H9 (cell line): ENCODE results near the gene RPS27. TPM values are rescaled to one million over a fixed set of nuclear protein-coding genes. Genes with fewer than 3 reads are reported as not detected.

Experiments used
- DNase-seq: peaks from one replicate; pipeline ENCODE4 v3.0.0-alpha.2; 2017
- H2AFZ ChIP-seq: one replicate; pipeline ENCODE4 v1.6.1; 2013; ENCODE audit warnings: mild to moderate bottlenecking, low read length, control low read depth, moderate library complexity
- H2AK5ac ChIP-seq: 2 replicates; pipeline ENCODE4 v1.6.1; 2013; ENCODE audit warnings: low read length, control low read depth, mixed read lengths; ENCODE audit not compliant: insufficient read length
- H2BK120ac ChIP-seq: one replicate; pipeline ENCODE4 v1.6.1; 2013; ENCODE audit warnings: low read depth, mild to moderate bottlenecking, low read length, control low read depth, inconsistent platforms; ENCODE audit not compliant: poor library complexity, severe bottlenecking
- H2BK12ac ChIP-seq: 2 replicates; pipeline ENCODE4 v1.6.1; 2013; ENCODE audit warnings: low read length, control low read depth, mixed read lengths, low read depth; ENCODE audit not compliant: insufficient read length
- H2BK15ac ChIP-seq: 2 replicates; pipeline ENCODE4 v1.6.1; 2013; ENCODE audit warnings: low read depth, low read length, control low read depth
- H2BK20ac ChIP-seq: one replicate; pipeline ENCODE4 v1.6.1; 2013; ENCODE audit warnings: low read depth, mild to moderate bottlenecking, low read length, control low read depth, inconsistent platforms; ENCODE audit not compliant: poor library complexity, severe bottlenecking
- H2BK5ac ChIP-seq: 2 replicates; pipeline ENCODE4 v1.6.1; 2013; ENCODE audit warnings: low read length, control low read depth, mixed read lengths; ENCODE audit not compliant: insufficient read length
- H3K14ac ChIP-seq: 2 replicates; pipeline ENCODE4 v1.6.1; 2013; ENCODE audit warnings: low read length, control low read depth; ENCODE audit not compliant: insufficient read depth
- H3K18ac ChIP-seq: 2 replicates; pipeline ENCODE4 v1.6.1; 2013; ENCODE audit warnings: low read depth, mild to moderate bottlenecking, mixed read lengths, low read length, control low read depth; ENCODE audit not compliant: insufficient read length
- H3K23ac ChIP-seq: 2 replicates; pipeline ENCODE4 v1.6.1; 2013; ENCODE audit warnings: low read length, control low read depth, mixed read lengths, low read depth; ENCODE audit not compliant: insufficient read length
- H3K23me2 ChIP-seq: 2 replicates; pipeline ENCODE4 v1.6.1; 2013; ENCODE audit warnings: low read depth, mild to moderate bottlenecking, mixed read lengths, low read length, control low read depth; ENCODE audit not compliant: insufficient read length, poor library complexity, severe bottlenecking
- H3K27ac ChIP-seq: 2 replicates; pipeline ENCODE4 v1.5.1; 2013; ENCODE audit warnings: low read length, control low read depth, mixed read lengths, low read depth; ENCODE audit not compliant: insufficient read length
- H3K27me3 ChIP-seq: 2 replicates; pipeline ENCODE4 v1.6.1; 2013; ENCODE audit warnings: low read length, control low read depth, inconsistent platforms; ENCODE audit not compliant: insufficient read depth
- H3K4ac ChIP-seq: 2 replicates; pipeline ENCODE4 v1.6.1; 2013; ENCODE audit warnings: low read depth, mild to moderate bottlenecking, control low read depth, inconsistent platforms, low read length, moderate library complexity
- H3K4me1 ChIP-seq: 2 replicates; pipeline ENCODE4 v1.6.1; 2013; ENCODE audit warnings: low read length, control low read depth, inconsistent platforms; ENCODE audit not compliant: insufficient read depth
- H3K4me2 ChIP-seq: 2 replicates; pipeline ENCODE4 v1.6.1; 2013; ENCODE audit warnings: low read length, control low read depth, mixed read lengths; ENCODE audit not compliant: insufficient read length, insufficient read depth
- H3K56ac ChIP-seq: 2 replicates; pipeline ENCODE4 v1.6.1; 2013; ENCODE audit warnings: low read depth, mild to moderate bottlenecking, mixed read lengths, low read length, control low read depth; ENCODE audit not compliant: insufficient read length
- H3K79me1 ChIP-seq: 2 replicates; pipeline ENCODE4 v1.6.1; 2013; ENCODE audit warnings: low read depth, mild to moderate bottlenecking, moderate library complexity, low read length, control low read depth, inconsistent platforms; ENCODE audit not compliant: insufficient read depth, poor library complexity, severe bottlenecking
- H3K79me2 ChIP-seq: 2 replicates; pipeline ENCODE4 v1.6.1; 2013; ENCODE audit warnings: low read length, control low read depth, inconsistent platforms; ENCODE audit not compliant: insufficient read depth
- H3K9ac ChIP-seq: 2 replicates; pipeline ENCODE4 v1.6.1; 2013; ENCODE audit warnings: low read length, control low read depth, mixed read lengths; ENCODE audit not compliant: insufficient read length; ENCODE audit errors: extremely low read depth
- H3K9me3 ChIP-seq: one replicate; pipeline ENCODE4 v1.6.1; 2013; ENCODE audit warnings: low read depth, low read length, inconsistent platforms; ENCODE audit not compliant: control insufficient read depth
- H3T11ph ChIP-seq: one replicate; pipeline ENCODE4 v1.6.1; 2013; ENCODE audit warnings: mild to moderate bottlenecking, low read length, control low read depth, inconsistent platforms
- H4K20me1 ChIP-seq: one replicate; pipeline ENCODE4 v1.6.1; 2013; ENCODE audit not compliant: control insufficient read depth, insufficient read length, insufficient read depth
- H4K5ac ChIP-seq: 2 replicates; pipeline ENCODE4 v1.6.1; 2013; ENCODE audit warnings: low read depth, mild to moderate bottlenecking, mixed read lengths, low read length, control low read depth; ENCODE audit not compliant: insufficient read length
- H4K8ac ChIP-seq: replicated peaks from 2 replicates; pipeline ENCODE4 v1.6.1; 2013; ENCODE audit warnings: low read length, control low read depth, mixed read lengths, low read depth; ENCODE audit not compliant: insufficient read length
- H4K91ac ChIP-seq: 2 replicates; pipeline ENCODE4 v1.6.1; 2013; ENCODE audit warnings: low read depth, mild to moderate bottlenecking, moderate library complexity, mixed read lengths, low read length, control low read depth; ENCODE audit not compliant: insufficient read length
- H3K27ac Mint-ChIP-seq, 3 experiments: 2 replicates in 2 of 3; 3 replicates in 1 of 3; pipeline ENCODE4 v1.8.0; 2020 to 2021; ENCODE audit warnings: mixed read lengths in 3 of 3, mild to moderate bottlenecking in 1 of 3, moderate library complexity in 1 of 3
- H3K27me3 Mint-ChIP-seq: 2 replicates; pipeline ENCODE4 v1.8.0; 2021; ENCODE audit warnings: low read depth, mild to moderate bottlenecking, moderate library complexity, mixed read lengths
- H3K36me3 Mint-ChIP-seq, 3 experiments: 2 replicates in 2 of 3; 3 replicates in 1 of 3; pipeline ENCODE4 v1.8.0; 2020 to 2021; ENCODE audit warnings: low read depth in 3 of 3, mixed read lengths in 3 of 3; ENCODE audit not compliant: insufficient read depth in 1 of 3
- H3K4me1 Mint-ChIP-seq, 2 experiments: 2 replicates each; pipeline ENCODE4 v1.8.0; 2020; ENCODE audit warnings: mixed read lengths in 2 of 2
- H3K4me3 Mint-ChIP-seq, 2 experiments: 2 replicates in 1 of 2; 3 replicates in 1 of 2; pipeline ENCODE4 v1.8.0; 2020 to 2021; ENCODE audit warnings: mild to moderate bottlenecking in 2 of 2, mixed read lengths in 2 of 2, moderate library complexity in 1 of 2
- H3K9me3 Mint-ChIP-seq, 2 experiments: 2 replicates in 1 of 2; 3 replicates in 1 of 2; pipeline ENCODE4 v1.8.0; 2020; ENCODE audit warnings: mild to moderate bottlenecking in 2 of 2, mixed read lengths in 2 of 2, moderate library complexity in 1 of 2
- CTCF ChIP-seq: fragments of 200-600 bp; sonication (generic); conservative IDR thresholded peaks from 3 replicates; pipeline ENCODE4 v1.8.0; 2021; ENCODE audit warnings: antibody characterized with exemption, mild to moderate bottlenecking
- WGBS: extraction: QIAGEN DNeasy Blood & Tissue Kit; methylation state at CpG from one replicate; pipeline ENCODE4 v1.1.7; 2013; ENCODE audit warnings: missing lambda C conversion rate, low lambda C conversion rate, mixed read lengths; ENCODE audit not compliant: insufficient read length; ENCODE audit errors: extremely low coverage; 5-methylcytosine and 5-hydroxymethylcytosine counted together
- total RNA-seq: library from RNA; stranded (reverse); gene quantifications from 2 replicates; pipeline ENCODE4 v1.2.1, GENCODE V29; 2021

The RPS27 gene
- total RNA-seq, 1 experiment from 2014 or later = 2,321 TPM

GRCh38 chr1:153967107-153967999 is 23.2 kb upstream of the RPS27 start, which contains the start of gene CREB3L4:
TSS of gene CREB3L4 (plus strand) at chr1:153967902. CDS start at chr1:153968526, 624 bp downstream.
- WGBS = no CpG with 5 or more reads among the region's 60 CpGs
- Histone ChIP-seq H2AK5ac (no peak within 1 kb of the TSS), H2BK120ac (no peak within 1 kb of the TSS), H3K56ac (no peak within 1 kb of the TSS), H3K4me1 (no peaks in the 10 kb centered on the region), H3K4ac (no peak within 1 kb of the TSS), H4K5ac (peak within 1 kb of the TSS; percentile 0), H3T11ph (no peak within 1 kb of the TSS), H2BK20ac (no peak within 1 kb of the TSS), H3K23me2 (peaks cover 21% of the 10 kb centered on the region), H2BK15ac (no peak within 1 kb of the TSS), H3K79me2 (peaks cover 6% of the 10 kb centered on the region; the same call in 1 of the 2 replicates), H3K18ac (peak within 1 kb of the TSS; percentile 77), H2BK5ac (no peak within 1 kb of the TSS), H3K14ac (peak within 1 kb of the TSS; percentile 85; the same call in 1 of the 2 replicates), H4K8ac (no peak within 1 kb of the TSS), H2AFZ (no peak within 1 kb of the TSS), H3K79me1 (peaks cover 3% of the 10 kb centered on the region), H3K9ac (peak within 1 kb of the TSS; percentile 94), H3K27ac (peak within 1 kb of the TSS; percentile 92), H3K27me3 (no peaks in the 10 kb centered on the region), H3K9me3 (no peaks in the 10 kb centered on the region), H3K4me2 (peak within 1 kb of the TSS; percentile 81), H2BK12ac (no peak within 1 kb of the TSS), H4K91ac (no peak within 1 kb of the TSS), H4K20me1 (no peaks in the 10 kb centered on the region), H3K23ac (no peak within 1 kb of the TSS)
- H3K27me3 Mint-ChIP-seq = no peaks in the 10 kb centered on the region
- H3K27ac Mint-ChIP-seq = peak within 1 kb of the TSS; percentile 99 to 100 (median 99)
- peaks cover 31 to 44% of the 10 kb centered on the region in 2 experiments for H3K4me1 Mint-ChIP-seq
- TF ChIP-seq CTCF = peak; percentile 48; the same call in 2 of the 3 replicates
- H3K4me3 Mint-ChIP-seq = peak within 1 kb of the TSS; percentile 87 to 96
- DNase-seq = peak; percentile 96
- H3K9me3 Mint-ChIP-seq = peaks cover 0 to 4% of the 10 kb centered on the region in 2 experiments; a peak in 2 of 5 replicates
- peaks cover 10 to 17% (median 17%) of the 10 kb centered on the region in 3 experiments; a peak in 6 of 7 replicates for H3K36me3 Mint-ChIP-seq
